ENCODE results near the gene TYR. TPM values are rescaled to one million over a fixed set of nuclear protein-coding genes. Genes with fewer than 3 reads are reported as not detected.
"Not testable (repeated sequence)": the region's sequence is repeated elsewhere in the genome, so short reads cannot be mapped to it uniquely, and the experiment has no call there.

Gene TYR
- total and polyA plus RNA-seq, 9 donors: not detected

GRCh38 chr11:89309321-89309985 lies 131.8 kb downstream of the TYR start:
- H3K9me3 ChIP-seq; DNase-seq; H3K36me3 ChIP-seq; H3K4me3 ChIP-seq; intact Hi-C loops (cut with DNase I); H3K4me1 ChIP-seq (ENCODE audit: insufficient read depth); H3K27ac ChIP-seq; H3K27me3 ChIP-seq: not testable (repeated sequence)
- WGBS, 3 donors: 78 to 91% (median 90%) methylated on average over 3 of the region's 3 CpGs

GRCh38 chr11:89310607-89311006 lies 132.9 kb downstream of the TYR start:
- H3K4me3 ChIP-seq; H3K27me3 ChIP-seq; intact Hi-C loops (cut with DNase I); H3K27ac ChIP-seq; H3K9me3 ChIP-seq; DNase-seq; H3K4me1 ChIP-seq (ENCODE audit: insufficient read depth); H3K36me3 ChIP-seq: not testable (repeated sequence)
- WGBS, 3 donors: 70 to 81% (median 79%) methylated on average over 3 of the region's 3 CpGs

GRCh38 chr11:89321401-89321800 lies 143.7 kb downstream of the TYR start:
- Histone ChIP-seq H3K27ac (no peak overlapping the region), H3K27me3 (no peaks in the 10 kb centered on the region), H3K4me1 (ENCODE audit: insufficient read depth) (no peaks in the 10 kb centered on the region), H3K36me3 (no peaks in the 10 kb centered on the region), H3K4me3 (no peak overlapping the region), H3K9me3 (no peaks in the 10 kb centered on the region)
- intact Hi-C loops (cut with DNase I): no loop called here
- TF ChIP-seq CTCF (IDR thresholded peaks at IDR 0.05) (no peak), EP300 (IDR thresholded peaks at IDR 0.05) (no peak), POLR2A (IDR thresholded peaks at IDR 0.05) (no peak)
- DNase-seq: no peak
- WGBS, 3 donors: 93 to 98% (median 96%) methylated on average over 2 of the region's 2 CpGs

DNA sequence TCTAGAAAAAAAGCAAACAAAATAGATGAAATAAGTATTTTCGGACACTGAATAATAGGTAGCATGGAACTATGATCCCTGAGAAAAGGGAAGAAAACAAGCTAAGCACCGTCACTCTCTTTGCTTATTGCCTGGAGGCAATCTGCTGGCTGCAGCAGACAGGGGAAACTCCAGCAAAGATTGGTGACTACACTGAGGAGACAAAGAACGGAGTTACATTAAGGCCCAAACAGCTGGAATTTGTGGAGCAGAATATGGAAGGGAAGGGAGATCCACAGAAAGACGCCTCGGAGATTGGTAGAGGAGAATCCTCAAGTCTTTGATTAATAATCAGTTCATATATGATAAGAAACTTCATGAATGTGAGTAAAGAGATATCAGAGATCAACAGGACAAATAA lies 150.2 kb downstream of the TYR start:
- intact Hi-C loops (cut with DNase I): no loop called here
- no peak overlapping the region for H3K27ac ChIP-seq
- TF ChIP-seq CTCF (IDR thresholded peaks at IDR 0.05) (no peak), EP300 (IDR thresholded peaks at IDR 0.05) (no peak)

DNA sequence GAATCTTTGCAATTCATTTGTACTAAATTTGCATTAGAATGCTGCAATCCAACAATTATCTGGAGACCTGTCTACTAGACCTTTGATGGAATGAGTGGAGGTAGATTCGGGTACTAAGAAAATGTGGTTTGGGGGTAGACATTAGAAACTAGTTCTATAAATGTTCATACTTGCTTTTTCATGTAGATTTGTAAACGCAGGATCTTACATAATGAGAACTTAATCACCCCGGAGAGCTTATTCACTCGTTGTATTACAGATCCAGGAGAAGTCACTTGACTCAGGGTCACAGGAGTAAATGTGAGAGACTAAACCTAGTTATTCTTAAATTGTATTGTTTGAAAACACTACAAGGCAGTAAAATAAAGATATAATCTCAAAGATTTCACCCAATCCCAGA lies 154.3 kb downstream of the TYR start:
- H3K27ac ChIP-seq; H3K9me3 ChIP-seq; H3K36me3 ChIP-seq; intact Hi-C loops (cut with DNase I); H3K4me1 ChIP-seq (ENCODE audit: insufficient read depth); DNase-seq; H3K27me3 ChIP-seq; H3K4me3 ChIP-seq: not testable (repeated sequence)
- WGBS, 3 donors: 83 to 87% (median 83%) methylated on average over 4 of the region's 4 CpGs

More for the DNA sequence above, 150.2 kb downstream of the TYR start:
- H3K4me3 ChIP-seq: no peak overlapping the region
- H3K4me1 ChIP-seq (ENCODE audit: insufficient read depth): no peaks in the 10 kb centered on the region
- H3K36me3 ChIP-seq: no peaks in the 10 kb centered on the region
- 93 to 96% (median 94%) methylated on average over 5 of the region's 5 CpGs for WGBS, 3 donors
- H3K9me3 ChIP-seq: no peaks in the 10 kb centered on the region
- no peaks in the 10 kb centered on the region for H3K27me3 ChIP-seq
- DNase-seq: no peak

- peak in 2 of 3 donors; percentile 35 to 52 for TF ChIP-seq CTCF (IDR thresholded peaks at IDR 0.05)
- H3K36me3 ChIP-seq; H3K9me3 ChIP-seq; H3K27ac ChIP-seq; H3K27me3 ChIP-seq; intact Hi-C loops (cut with DNase I); H3K4me3 ChIP-seq; H3K4me1 ChIP-seq (ENCODE audit: insufficient read depth); DNase-seq: not testable (repeated sequence)
- WGBS, 3 donors: 8 to 34% (median 10%) methylated on average over 1 of the region's 1 CpG
These were observed 156.0 kb downstream of the TYR start for GRCh38 chr11:89333704-89334103.

DNA sequence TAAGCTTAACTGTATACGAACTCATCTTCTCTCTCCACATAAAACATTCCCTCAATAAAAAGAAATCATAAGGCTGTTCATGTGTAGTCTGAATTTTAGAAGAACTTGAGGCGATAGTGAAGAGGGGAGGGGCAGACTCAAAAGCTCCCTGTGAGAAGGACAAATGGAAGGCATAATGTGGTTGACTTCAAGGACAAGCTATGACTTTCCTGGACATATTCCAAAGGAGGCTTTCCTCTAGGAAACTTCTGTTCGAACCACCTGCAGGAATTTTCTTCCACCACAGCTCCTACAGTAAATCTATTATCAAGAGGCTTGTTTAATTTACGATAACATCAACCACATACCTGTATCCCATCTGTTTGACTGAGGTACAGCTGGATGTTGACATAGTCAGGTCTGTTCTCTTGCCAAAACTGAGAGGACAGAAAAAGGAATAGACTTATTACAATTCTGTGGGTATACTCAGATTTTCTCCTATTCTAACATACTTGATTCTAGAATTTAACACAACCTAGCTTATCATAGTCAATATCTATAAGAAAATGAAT lies 159.5 kb downstream of the TYR start:
- WGBS, 3 donors: 53 to 60% (median 57%) methylated on average over 4 of the region's 4 CpGs
- H3K36me3 ChIP-seq; H3K9me3 ChIP-seq; H3K27ac ChIP-seq; H3K4me1 ChIP-seq (ENCODE audit: insufficient read depth); H3K27me3 ChIP-seq; H3K4me3 ChIP-seq; intact Hi-C loops (cut with DNase I); DNase-seq: not testable (repeated sequence)

GRCh38 chr11:89338073-89338472 lies 160.4 kb downstream of the TYR start:
- H3K27me3 ChIP-seq; H3K36me3 ChIP-seq; H3K9me3 ChIP-seq; DNase-seq; H3K27ac ChIP-seq; H3K4me3 ChIP-seq; intact Hi-C loops (cut with DNase I); H3K4me1 ChIP-seq (ENCODE audit: insufficient read depth): not testable (repeated sequence)
- 57 to 69% (median 59%) methylated on average over 2 of the region's 2 CpGs for WGBS, 3 donors

GRCh38 chr11:89340450-89340849 lies 162.8 kb downstream of the TYR start:
- H3K27me3 ChIP-seq; intact Hi-C loops (cut with DNase I); H3K36me3 ChIP-seq; H3K9me3 ChIP-seq; H3K4me3 ChIP-seq; H3K4me1 ChIP-seq (ENCODE audit: insufficient read depth): not testable (repeated sequence)
- peak overlapping the region in 1 of 2 donors; percentile 42 for H3K27ac ChIP-seq
- DNase-seq: peak in 3 of 5 donors; percentile 30 to 64 (median 35)

Data from ovary (tissue), 9 donors.